ENCODE results near the gene TRIM22. TPM values are rescaled to one million over a fixed set of nuclear protein-coding genes. Genes with fewer than 3 reads are reported as not detected.
A peak's percentile ranks its signal among the peaks of the same experiment; 100 is the strongest.

TRIM22 gene
- total RNA-seq, 1 experiment from 2014 or later = 0.61 TPM

- BruUV-seq (replicated peaks) = TSS peak; percentile 91
These were observed 5.4 kb upstream of the TRIM22 start for GRCh38 chr11:5684036-5684645.

More at GRCh38 chr11:5684036-5684645, 5.4 kb upstream of the TRIM22 start:
- H3K9me3 ChIP-seq (ENCODE audit: control insufficient read depth in 1 of 2, insufficient read depth in 1 of 2, low read depth in 1 of 2, low read length in 2 of 2) = no peaks in the 10 kb centered on the region
- peaks cover 4 to 13% of the 10 kb centered on the region in 2 experiments; a peak in 2 of 4 replicates for H3K4me1 ChIP-seq (ENCODE audit: control insufficient read depth in 1 of 2, insufficient read depth in 2 of 2, low read length in 2 of 2)
- H4K20me1 ChIP-seq (ENCODE audit: insufficient read depth) = no peaks in the 10 kb centered on the region
- H3K36me3 ChIP-seq (ENCODE audit: control insufficient read depth in 1 of 2, insufficient read depth in 2 of 2, low read length in 2 of 2) = no peaks in the 10 kb centered on the region
- H3K27ac ChIP-seq (ENCODE audit: low read depth, low read length) = peak overlapping the region; percentile 76
- H3K27me3 ChIP-seq (ENCODE audit: insufficient read depth, low read length) = no peaks in the 10 kb centered on the region
- no peaks in the 10 kb centered on the region for H3K9me2 ChIP-seq (ENCODE audit: insufficient read depth)
- H3K79me2 ChIP-seq (ENCODE audit: insufficient read depth, low read length) = no peaks in the 10 kb centered on the region
- RAD21 ChIA-PET (ENCODE audit: low non-redundant PET in 1 of 2, low total read pairs in 2 of 2, uncharacterized antibody in 2 of 2, unreplicated experiment in 2 of 2) = no interaction called here
- H3K9ac ChIP-seq (ENCODE audit: low read length) = peak overlapping the region; percentile 66
- H3K4me3 ChIP-seq (replicated peaks in 1 of 2; ENCODE audit: low read depth in 1 of 2, low read length in 2 of 2) = peak overlapping the region; percentile 34 to 63
- ATAC-seq = peak; percentile 21
- CTCF ChIA-PET = interaction anchor here (0.7 to 1.4 kb wide), 5 partner anchors 13 to 669 kb away, joined by 3 to 4 read pairs (median 3); no protein-coding TSS in a partner anchor
- TF ChIP-seq MAX (IDR thresholded peaks at IDR 0.05) (no peak), EZH2 (IDR thresholded peaks at IDR 0.05) (no peak), EZH2phosphoT487 (IDR thresholded peaks at IDR 0.05; ENCODE audit: borderline replicate concordance) (no peak), SP1 (IDR thresholded peaks at IDR 0.05; ENCODE audit: low read depth) (no peak), FOSL1 (IDR thresholded peaks at IDR 0.05; ENCODE audit: low read depth) (no peak), POLR2AphosphoS5 (IDR thresholded peaks at IDR 0.05; ENCODE audit: low read depth, low read length) (no peak), ELF1 (IDR thresholded peaks at IDR 0.05; ENCODE audit: borderline replicate concordance, low read depth) (no peak), TCF7L2 (IDR thresholded peaks at IDR 0.05; ENCODE audit: borderline replicate concordance, extremely low read depth, insufficient read depth, insufficient read length) (no peak), SIN3A (IDR thresholded peaks at IDR 0.05; ENCODE audit: low read depth) (no peak), POLR2A (IDR thresholded peaks at IDR 0.05; ENCODE audit: borderline replicate concordance, extremely low read depth, insufficient read depth, insufficient read length) (no peak), YY1 (IDR thresholded peaks at IDR 0.05; ENCODE audit: extremely low read depth, insufficient replicate concordance, low read depth, low read length) (no peak), RAD21 (IDR thresholded peaks at IDR 0.05; ENCODE audit: low read depth) (no peak), SRF (IDR thresholded peaks at IDR 0.05; ENCODE audit: low read depth) (no peak)
- TF ChIP-seq, protein P1, sequence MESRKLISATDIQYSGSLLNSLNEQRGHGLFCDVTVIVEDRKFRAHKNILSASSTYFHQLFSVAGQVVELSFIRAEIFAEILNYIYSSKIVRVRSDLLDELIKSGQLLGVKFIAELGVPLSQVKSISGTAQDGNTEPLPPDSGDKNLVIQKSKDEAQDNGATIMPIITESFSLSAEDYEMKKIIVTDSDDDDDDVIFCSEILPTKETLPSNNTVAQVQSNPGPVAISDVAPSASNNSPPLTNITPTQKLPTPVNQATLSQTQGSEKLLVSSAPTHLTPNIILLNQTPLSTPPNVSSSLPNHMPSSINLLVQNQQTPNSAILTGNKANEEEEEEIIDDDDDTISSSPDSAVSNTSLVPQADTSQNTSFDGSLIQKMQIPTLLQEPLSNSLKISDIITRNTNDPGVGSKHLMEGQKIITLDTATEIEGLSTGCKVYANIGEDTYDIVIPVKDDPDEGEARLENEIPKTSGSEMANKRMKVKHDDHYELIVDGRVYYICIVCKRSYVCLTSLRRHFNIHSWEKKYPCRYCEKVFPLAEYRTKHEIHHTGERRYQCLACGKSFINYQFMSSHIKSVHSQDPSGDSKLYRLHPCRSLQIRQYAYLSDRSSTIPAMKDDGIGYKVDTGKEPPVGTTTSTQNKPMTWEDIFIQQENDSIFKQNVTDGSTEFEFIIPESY (IDR thresholded peaks at IDR 0.05; ENCODE audit: extremely low read depth, insufficient replicate concordance, low read length) = no peak
- peak overlapping the region; percentile 81 for H3K4me2 ChIP-seq (ENCODE audit: low read length)
- POLR2A ChIA-PET = interaction anchor here (0.9 to 1.6 kb wide), 5 partner anchors 11 to 207 kb away, joined by 3 to 8 read pairs (median 4); no protein-coding TSS in a partner anchor
- intact Hi-C loops (cut with micrococcal nuclease) = loop anchor here (10.0 kb wide), 1 partner anchor 641 kb away; the partner anchor contains the start of gene CAVIN3
- H2AFZ ChIP-seq (ENCODE audit: low read depth, low read length, poor library complexity, severe bottlenecking) = no peak overlapping the region
- no peak for DNase-seq (ENCODE audit: low read depth, low spot score)

Measured in HCT116 (cell line).